Dermis microvascular lymphatic vessel endothelial cell (primary cell): ENCODE measurements around the gene HES3. TPM values are rescaled to one million over a fixed set of nuclear protein-coding genes. Genes with fewer than 3 reads are reported as not detected.

Experiments
- DNase-seq, 2 donors: peaks; one replicate each; pipeline versions ENCODE4 v3.0.0 to v3.0.0-alpha.2; 2010; ENCODE audit warnings: low read depth in 2 of 2
- total RNA-seq: library from RNA; depleted of rRNA; stranded (reverse); fragments of >200 nt; gene quantifications from 2 replicates; pipeline ENCODE4 v1.2.1, GENCODE V29; 2014

The HES3 gene
- total RNA-seq, 1 donor from 2014 or later: not detected

GRCh38 chr1:6262555-6263420 is 18.8 kb downstream of the HES3 start:
- DNase-seq: no peak

- DNase-seq: no peak
Measured at GRCh38 chr1:6263716-6264115, 19.7 kb downstream of the HES3 start.

- DNase-seq: no peak
Measured at GRCh38 chr1:6265151-6265550, 21.2 kb downstream of the HES3 start.

GRCh38 chr1:6266641-6267040 is 22.7 kb downstream of the HES3 start:
- no peak for DNase-seq

- no peak for DNase-seq
Measured at GRCh38 chr1:6267686-6268322, 23.8 kb downstream of the HES3 start.

GRCh38 chr1:6268415-6268814 is 24.4 kb downstream of the HES3 start:
- DNase-seq: no peak

GRCh38 chr1:6269296-6269695 is 25.3 kb downstream of the HES3 start:
- no peak for DNase-seq

- DNase-seq: no peak
Measured at GRCh38 chr1:6269720-6270400, 25.9 kb downstream of the HES3 start.

GRCh38 chr1:6270401-6270800 is 26.4 kb downstream of the HES3 start:
- DNase-seq: no peak

- no peak for DNase-seq
Measured at GRCh38 chr1:6271006-6271405, 27.0 kb downstream of the HES3 start.

GRCh38 chr1:6271554-6271953 is 27.6 kb downstream of the HES3 start:
- DNase-seq: no peak

GRCh38 chr1:6272452-6272851 is 28.5 kb downstream of the HES3 start:
- no peak for DNase-seq

GRCh38 chr1:6272868-6273267 is 28.9 kb downstream of the HES3 start:
- no peak for DNase-seq

- peak in 1 of 2 donors; percentile 11 for DNase-seq
Measured at GRCh38 chr1:6273380-6273891, 29.5 kb downstream of the HES3 start.

GRCh38 chr1:6274102-6274501 is 30.1 kb downstream of the HES3 start:
- no peak for DNase-seq

GRCh38 chr1:6274622-6275139 is 30.7 kb downstream of the HES3 start:
- DNase-seq: no peak

GRCh38 chr1:6275826-6276782 is 32.1 kb downstream of the HES3 start:
- no peak for DNase-seq

- DNase-seq: no peak
Measured at GRCh38 chr1:6276811-6277555, 33.0 kb downstream of the HES3 start.

GRCh38 chr1:6278263-6278662 is 34.3 kb downstream of the HES3 start:
- no peak for DNase-seq

- no peak for DNase-seq
Measured at GRCh38 chr1:6279066-6279465, 35.1 kb downstream of the HES3 start.
